Measurements from ENCODE around the gene RIOX2.

DNA sequence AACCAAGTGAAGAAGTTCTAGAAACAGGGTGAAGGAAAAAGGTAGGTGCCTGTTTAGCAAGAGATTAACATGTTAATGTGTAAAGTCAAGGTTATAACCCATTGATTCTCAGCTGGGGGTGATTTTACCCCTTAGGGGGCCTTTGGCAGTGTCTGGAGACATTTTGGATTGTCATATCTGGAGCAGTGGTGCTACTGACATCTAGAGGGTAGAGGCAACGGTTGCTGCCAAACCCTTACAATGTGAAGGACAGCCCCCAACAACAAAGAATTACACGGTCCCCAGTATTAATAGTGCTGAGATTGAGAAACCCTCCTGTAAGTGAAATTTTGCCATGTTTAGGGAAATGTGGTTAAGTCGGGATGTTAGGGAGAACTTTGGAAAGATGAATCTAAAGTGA lies 75.7 kb downstream of the RIOX2 start:
- TF ChIP-seq, protein P1, sequence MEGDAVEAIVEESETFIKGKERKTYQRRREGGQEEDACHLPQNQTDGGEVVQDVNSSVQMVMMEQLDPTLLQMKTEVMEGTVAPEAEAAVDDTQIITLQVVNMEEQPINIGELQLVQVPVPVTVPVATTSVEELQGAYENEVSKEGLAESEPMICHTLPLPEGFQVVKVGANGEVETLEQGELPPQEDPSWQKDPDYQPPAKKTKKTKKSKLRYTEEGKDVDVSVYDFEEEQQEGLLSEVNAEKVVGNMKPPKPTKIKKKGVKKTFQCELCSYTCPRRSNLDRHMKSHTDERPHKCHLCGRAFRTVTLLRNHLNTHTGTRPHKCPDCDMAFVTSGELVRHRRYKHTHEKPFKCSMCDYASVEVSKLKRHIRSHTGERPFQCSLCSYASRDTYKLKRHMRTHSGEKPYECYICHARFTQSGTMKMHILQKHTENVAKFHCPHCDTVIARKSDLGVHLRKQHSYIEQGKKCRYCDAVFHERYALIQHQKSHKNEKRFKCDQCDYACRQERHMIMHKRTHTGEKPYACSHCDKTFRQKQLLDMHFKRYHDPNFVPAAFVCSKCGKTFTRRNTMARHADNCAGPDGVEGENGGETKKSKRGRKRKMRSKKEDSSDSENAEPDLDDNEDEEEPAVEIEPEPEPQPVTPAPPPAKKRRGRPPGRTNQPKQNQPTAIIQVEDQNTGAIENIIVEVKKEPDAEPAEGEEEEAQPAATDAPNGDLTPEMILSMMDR (conservative IDR thresholded peaks at IDR 0.05; ENCODE audit: low read length), result peak; percentile 37
- TF ChIP-seq EZH2phosphoT487 (IDR thresholded peaks at IDR 0.05; ENCODE audit: borderline replicate concordance), result no peak

Measured in Loucy (cell line).